Inflammatory macrophage treated with lipopolysaccharide for 4 hours (primary cell): Measurements from ENCODE around the gene PRKN.
A peak's percentile ranks its signal among the peaks of the same experiment; 100 is the strongest.
"Not testable (repeated sequence)": the region's sequence is repeated elsewhere in the genome, so short reads cannot be mapped to it uniquely, and the experiment has no call there.

Experiments
- DNase-seq: peaks from one replicate; pipeline ENCODE4 v3.0.0-alpha.2; 2020

The PRKN gene

GRCh38 chr6:162710419-162710818, 17.1 kb downstream of the PRKN start:
- no peak for DNase-seq

- no peak for DNase-seq
Observed at GRCh38 chr6:162709431-162709830, 18.1 kb downstream of the PRKN start.

DNA sequence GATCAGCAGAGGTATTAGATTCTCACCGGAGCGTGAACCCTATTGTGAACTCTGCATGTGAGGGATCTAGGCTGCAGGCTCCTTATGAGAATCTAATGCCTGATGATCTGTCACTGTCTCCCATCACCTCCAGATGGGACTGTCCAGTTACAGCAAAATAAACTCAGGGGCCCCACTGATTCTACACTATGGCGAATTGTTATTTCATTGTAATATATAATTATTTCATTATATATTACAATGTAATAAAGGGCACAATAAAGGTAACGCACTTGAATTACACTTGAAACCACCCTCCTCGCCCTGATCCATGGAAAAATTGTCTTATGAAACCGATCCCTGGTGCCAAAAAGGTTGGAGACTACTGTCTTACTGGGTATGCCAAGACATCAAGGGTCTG, 18.6 kb downstream of the PRKN start:
- DNase-seq: no peak

- peak; percentile 16 for DNase-seq
Observed at GRCh38 chr6:162706232-162706631, 21.3 kb downstream of the PRKN start.

- no peak for DNase-seq
Observed at GRCh38 chr6:162705736-162706135, 21.8 kb downstream of the PRKN start.

DNA sequence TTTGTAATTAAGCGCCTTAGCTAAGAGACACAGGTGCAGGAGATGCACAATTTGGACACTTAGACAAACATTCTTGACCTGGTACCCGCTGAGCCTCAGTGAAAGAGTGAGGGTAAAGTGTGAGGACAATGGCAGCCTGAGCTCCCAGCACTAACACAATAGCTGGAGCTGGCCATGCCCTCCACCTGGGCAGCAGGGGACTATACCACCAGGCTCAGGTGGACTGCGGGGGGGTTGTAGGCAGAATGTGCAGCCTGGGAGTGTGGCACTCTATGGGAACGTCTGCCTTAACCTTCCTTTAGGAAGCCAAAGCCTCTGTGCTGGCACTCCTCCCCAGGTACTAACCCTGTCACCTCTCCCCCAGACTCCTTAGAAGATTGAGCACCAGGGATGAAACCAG, 23.6 kb downstream of the PRKN start:
- no peak for DNase-seq

GRCh38 chr6:162702446-162702845, 25.1 kb downstream of the PRKN start:
- DNase-seq: no peak

GRCh38 chr6:162701551-162701950, 26.0 kb downstream of the PRKN start:
- DNase-seq: no peak

GRCh38 chr6:162700966-162701365, 26.6 kb downstream of the PRKN start:
- DNase-seq: no peak

- DNase-seq: no peak
Observed at GRCh38 chr6:162699961-162700360, 27.6 kb downstream of the PRKN start.

- DNase-seq: no peak
Observed at GRCh38 chr6:162698440-162698839, 29.1 kb downstream of the PRKN start.

GRCh38 chr6:162697872-162698403, 29.6 kb downstream of the PRKN start:
- no peak for DNase-seq

- no peak for DNase-seq
Observed at GRCh38 chr6:162690158-162690557, 37.4 kb downstream of the PRKN start.

DNA sequence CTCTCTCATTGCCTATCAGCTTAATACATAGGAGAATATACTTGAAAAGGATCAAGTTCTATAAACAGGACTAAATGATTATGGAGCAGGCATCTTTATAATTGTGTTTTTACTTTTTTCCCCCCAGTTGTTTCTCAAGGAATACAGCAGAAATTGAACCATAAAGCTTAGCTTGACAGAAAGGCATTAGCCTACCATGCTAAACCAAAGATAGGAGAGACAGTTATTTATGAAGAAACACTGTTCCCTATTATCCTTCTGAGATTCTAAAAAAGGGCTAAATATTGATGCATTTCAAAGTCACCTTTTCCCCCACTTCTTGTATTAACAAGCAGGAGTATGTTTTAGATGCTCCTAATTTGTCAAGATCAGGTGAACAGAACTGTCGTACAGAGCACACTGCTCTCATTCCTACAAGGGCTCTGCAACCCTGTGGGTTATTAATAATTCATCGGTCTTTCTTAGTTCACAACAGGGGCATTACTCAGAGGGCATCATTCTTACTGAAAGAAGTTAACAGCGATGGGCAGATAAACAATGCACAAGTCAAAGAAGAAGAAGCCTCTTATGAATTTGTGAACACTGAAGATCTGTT, 38.7 kb downstream of the PRKN start:
- DNase-seq: no peak

- no peak for DNase-seq
Observed at GRCh38 chr6:162685586-162685985, 42.0 kb downstream of the PRKN start.

- DNase-seq: no peak
Observed at GRCh38 chr6:162684961-162685360, 42.6 kb downstream of the PRKN start.

DNA sequence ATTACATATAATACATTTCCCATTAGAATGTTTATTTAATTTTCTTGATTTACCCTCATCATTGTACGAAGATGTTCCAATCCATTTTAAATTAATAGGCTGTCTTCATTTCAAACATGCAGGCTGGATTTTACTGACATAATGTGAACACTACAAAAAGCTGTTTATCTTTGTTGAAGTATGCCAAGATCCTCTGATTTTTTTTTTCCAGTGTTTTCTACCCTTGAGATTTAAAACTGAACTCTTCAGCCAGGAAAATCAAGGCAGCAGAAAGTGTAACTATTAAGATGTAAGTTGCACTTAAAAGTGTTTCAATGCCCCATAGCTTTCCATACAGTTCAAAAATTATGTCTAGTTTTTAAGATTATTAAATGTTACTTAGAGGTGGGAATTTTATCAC, 43.5 kb downstream of the PRKN start:
- no peak for DNase-seq

GRCh38 chr6:162683135-162683534, 44.4 kb downstream of the PRKN start:
- no peak for DNase-seq

- DNase-seq: no peak
Observed at GRCh38 chr6:162681447-162681846, 46.1 kb downstream of the PRKN start.

DNA sequence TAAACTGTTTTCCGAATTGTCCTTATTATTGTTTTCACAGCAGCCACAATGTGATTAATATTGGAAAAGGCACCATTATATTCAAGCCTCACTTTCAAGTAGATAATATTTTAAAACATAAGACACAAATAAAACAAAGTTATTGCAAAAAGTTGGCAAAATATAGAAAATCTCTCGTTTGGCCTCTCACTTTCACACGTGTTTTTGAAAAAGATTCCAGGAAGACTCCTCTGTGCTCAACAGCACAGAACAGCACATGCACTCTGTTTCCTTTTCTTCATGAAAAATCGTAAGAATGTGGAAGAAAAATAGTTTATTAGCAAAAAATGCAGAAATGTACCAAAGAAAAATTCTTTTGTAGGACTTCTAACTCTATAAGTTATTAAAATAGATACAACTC, 46.7 kb downstream of the PRKN start:
- no peak for DNase-seq

DNA sequence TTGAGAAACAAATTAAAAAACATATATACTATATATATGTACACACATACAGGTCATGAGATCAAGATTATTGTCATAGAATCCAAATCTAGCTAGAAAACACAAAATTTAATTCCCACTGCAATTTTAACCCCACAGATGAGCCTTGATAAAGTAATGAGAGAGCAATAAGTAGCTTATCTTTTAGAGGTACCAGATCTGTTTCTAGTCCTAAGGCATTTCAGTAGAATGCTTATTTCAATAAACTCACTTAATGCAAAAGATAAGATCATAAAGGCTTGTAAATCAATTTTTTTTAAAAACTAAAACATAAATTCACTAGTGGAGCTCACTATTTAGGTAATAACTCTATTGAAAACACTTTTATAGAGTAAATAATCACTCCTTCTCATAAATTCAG, 47.2 kb downstream of the PRKN start:
- DNase-seq: no peak

DNA sequence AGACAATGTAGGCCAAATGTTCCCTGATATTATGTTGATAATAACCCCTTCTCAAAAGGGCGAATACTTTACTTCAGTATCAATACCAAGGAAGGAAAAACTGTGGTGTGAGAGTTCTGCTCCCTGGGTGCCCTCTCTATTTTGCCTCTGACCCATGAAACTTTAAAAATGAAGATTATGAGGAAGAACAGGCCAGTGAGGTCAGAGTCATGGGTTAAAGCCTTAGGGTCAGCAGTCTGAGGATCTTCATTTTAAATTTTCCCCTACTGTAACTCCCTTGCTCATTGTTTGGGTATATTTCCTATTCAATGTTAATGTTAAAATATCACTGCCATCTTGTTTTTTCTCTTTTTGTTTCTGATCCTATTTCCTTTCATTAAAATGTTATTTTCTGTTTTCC, 47.9 kb downstream of the PRKN start:
- DNase-seq: peak; percentile 58

- not testable (repeated sequence) for DNase-seq
Observed at GRCh38 chr6:162678896-162679295, 48.7 kb downstream of the PRKN start.

DNA sequence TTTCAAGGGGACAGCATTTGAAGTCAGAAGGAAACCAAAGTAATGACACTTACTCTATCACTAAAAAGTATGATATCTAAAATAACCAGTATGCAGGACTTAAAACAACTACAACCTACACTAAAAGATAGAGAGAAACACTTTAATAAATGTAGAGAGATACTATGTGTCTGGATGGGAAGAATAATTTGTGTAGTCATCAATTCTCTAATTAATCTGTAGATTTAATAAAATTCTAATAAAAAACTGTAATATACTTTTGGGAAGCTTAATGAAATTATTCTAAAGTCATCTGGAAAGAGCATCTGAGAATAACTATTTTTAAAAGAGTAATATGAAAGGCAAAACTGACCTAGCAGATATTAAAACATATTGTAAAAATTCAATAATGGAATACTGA, 52.1 kb downstream of the PRKN start:
- DNase-seq: no peak

GRCh38 chr6:162674452-162674851, 53.1 kb downstream of the PRKN start:
- no peak for DNase-seq
